Panc1 (cell line): ENCODE measurements around the gene RFX6. TPM values are rescaled to one million over a fixed set of nuclear protein-coding genes. Genes with fewer than 3 reads are reported as not detected.

Experiments used
- ATAC-seq: fragments of 200-7000 bp; cut with Tn5 transposase; 2 replicates; pipeline ENCODE4 v1.9.1; 2020; ENCODE audit warnings: mild to moderate bottlenecking, moderate library complexity
- BruUV-seq: library from RNA; stranded (reverse); fragments of 400-500 nt; replicated peaks from 2 replicates; lab custom pipeline; 2021; lab: Mats Ljungman, UMichigan
- CTCF ChIA-PET: fragments of 300-600 bp; sonication (Branson Sonifier 250); formaldehyde crosslinking; loops from one replicate; lab custom pipeline; 2022; ENCODE audit warnings: antibody characterized with exemption; lab: Charles Lee
- POLR2A ChIA-PET: fragments of 300-600 bp; sonication (Branson Sonifier 250); formaldehyde crosslinking; loops from one replicate; lab custom pipeline; 2022; ENCODE audit warnings: antibody characterized with exemption; lab: Charles Lee
- DNase-seq: peaks from one replicate; pipeline ENCODE4 v3.0.0-alpha.2; 2010; ENCODE audit warnings: low read depth, low spot score
- H3K27ac ChIP-seq: 2 replicates; pipeline ENCODE4 v1.5.1; 2011; ENCODE audit warnings: mild to moderate bottlenecking, low read length, inconsistent platforms
- H3K27me3 ChIP-seq: fragments of 200-500 bp; sonication (Bioruptor generic); 2 replicates; pipeline ENCODE4 v1.6.0; 2014; ENCODE audit warnings: low read length, inconsistent platforms; ENCODE audit not compliant: control insufficient read depth, insufficient read depth
- H3K36me3 ChIP-seq: fragments of 200-500 bp; sonication (Bioruptor generic); 2 replicates; pipeline ENCODE4 v1.5.1; 2014; ENCODE audit warnings: inconsistent platforms, mild to moderate bottlenecking, low read length, moderate library complexity; ENCODE audit not compliant: control insufficient read depth, insufficient read depth
- H3K4me1 ChIP-seq: 2 replicates; pipeline ENCODE4 v1.5.1; 2011; ENCODE audit warnings: inconsistent platforms, mild to moderate bottlenecking, low read length, moderate library complexity; ENCODE audit not compliant: control insufficient read depth, insufficient read depth
- H3K4me3 ChIP-seq, 2 experiments: 2 replicates each; pipeline ENCODE4 v1.5.1; 2011 to 2012; ENCODE audit warnings: low read depth in 2 of 2, low read length in 2 of 2, mild to moderate bottlenecking in 2 of 2, inconsistent platforms in 1 of 2, moderate library complexity in 1 of 2
- H3K9me3 ChIP-seq: fragments of 200-500 bp; sonication (Bioruptor generic); 2 replicates; pipeline ENCODE4 v1.5.1; 2014; ENCODE audit warnings: low read depth, mild to moderate bottlenecking, inconsistent platforms, low read length, moderate library complexity; ENCODE audit not compliant: control insufficient read depth, insufficient read depth
- POLR2AphosphoS5 ChIP-seq: IDR thresholded peaks from 2 replicates; pipeline ENCODE4 v1.6.1; 2012; ENCODE audit warnings: mild to moderate bottlenecking, low read depth, low read length, moderate library complexity
- SIN3A ChIP-seq: IDR thresholded peaks from 2 replicates; pipeline ENCODE4 v1.6.1; 2012; ENCODE audit warnings: low read depth, mild to moderate bottlenecking, low read length, moderate library complexity, borderline replicate concordance; ENCODE audit not compliant: insufficient read depth
- TCF7L2 ChIP-seq: IDR thresholded peaks from 2 replicates; pipeline ENCODE4 v1.6.1; 2011; ENCODE audit warnings: mild to moderate bottlenecking, low read depth, low read length, inconsistent platforms
- in situ Hi-C: cut with HindIII; loops from 2 replicates; pipeline ENCODE4 v1.10.0; 2016; ENCODE audit warnings: low sequenced_read_pairs, low pct_unique_long_range_greater_than_20kb
- intact Hi-C: fragments of 100-400 bp; cut with micrococcal nuclease; formaldehyde crosslinking; loops from one replicate; pipeline ENCODE4 v1.10.0; 2022; ENCODE audit not compliant: unreplicated experiment
- total RNA-seq: library from RNA; stranded (reverse); gene quantifications from one replicate; pipeline ENCODE4 v1.2.1, GENCODE V29; 2021; ENCODE audit not compliant: unreplicated experiment
- TF ChIP-seq, protein P1 (sequence below), 2 experiments: IDR thresholded peaks; 2 replicates each; pipeline ENCODE4 v1.6.1; 2011 to 2012; ENCODE audit warnings: low read depth in 2 of 2, control low read depth in 1 of 2, low read length in 1 of 2, mild to moderate bottlenecking in 1 of 2, moderate library complexity in 1 of 2; ENCODE audit not compliant: insufficient read depth in 1 of 2
- TF ChIP-seq, protein P2 (sequence below): fragments of 450-650 bp; IDR thresholded peaks from 2 replicates; pipeline ENCODE4 v1.5.1; 2017; ENCODE audit warnings: mild to moderate bottlenecking

Gene RFX6
- total RNA-seq, 1 experiment from 2014 or later = not detected

DNA sequence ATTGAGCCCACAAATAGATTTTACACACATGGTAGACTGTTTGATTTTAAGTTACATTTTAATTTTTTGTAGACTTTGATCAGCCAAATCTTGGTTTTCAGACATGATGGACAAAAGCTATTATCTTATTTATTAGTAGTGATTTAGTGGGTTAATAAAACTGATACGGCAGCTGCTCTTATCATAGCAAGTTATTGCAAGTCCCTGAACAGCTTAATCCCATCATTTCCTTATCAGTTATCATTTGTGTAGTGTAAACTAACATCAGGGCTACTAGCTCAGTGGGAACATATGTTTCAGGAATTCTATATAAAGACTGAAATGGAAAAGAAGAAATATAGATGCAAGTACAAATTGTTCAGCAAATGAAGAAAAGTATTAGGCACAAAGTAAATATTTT, 10.9 kb downstream of the RFX6 start:
- Histone ChIP-seq H3K4me3 (no peak overlapping the region), H3K27me3 (peaks cover 3% of the 10 kb centered on the region; the same call in 1 of the 2 replicates), H3K36me3 (no peaks in the 10 kb centered on the region), H3K4me1 (no peaks in the 10 kb centered on the region), H3K9me3 (no peaks in the 10 kb centered on the region), H3K27ac (no peak overlapping the region)
- CTCF ChIA-PET = no interaction called here
- POLR2A ChIA-PET = no interaction called here
- no TSS peak for BruUV-seq
- intact Hi-C loops (no loop called here), in situ Hi-C loops (no loop called here)
- TF ChIP-seq, protein P1, sequence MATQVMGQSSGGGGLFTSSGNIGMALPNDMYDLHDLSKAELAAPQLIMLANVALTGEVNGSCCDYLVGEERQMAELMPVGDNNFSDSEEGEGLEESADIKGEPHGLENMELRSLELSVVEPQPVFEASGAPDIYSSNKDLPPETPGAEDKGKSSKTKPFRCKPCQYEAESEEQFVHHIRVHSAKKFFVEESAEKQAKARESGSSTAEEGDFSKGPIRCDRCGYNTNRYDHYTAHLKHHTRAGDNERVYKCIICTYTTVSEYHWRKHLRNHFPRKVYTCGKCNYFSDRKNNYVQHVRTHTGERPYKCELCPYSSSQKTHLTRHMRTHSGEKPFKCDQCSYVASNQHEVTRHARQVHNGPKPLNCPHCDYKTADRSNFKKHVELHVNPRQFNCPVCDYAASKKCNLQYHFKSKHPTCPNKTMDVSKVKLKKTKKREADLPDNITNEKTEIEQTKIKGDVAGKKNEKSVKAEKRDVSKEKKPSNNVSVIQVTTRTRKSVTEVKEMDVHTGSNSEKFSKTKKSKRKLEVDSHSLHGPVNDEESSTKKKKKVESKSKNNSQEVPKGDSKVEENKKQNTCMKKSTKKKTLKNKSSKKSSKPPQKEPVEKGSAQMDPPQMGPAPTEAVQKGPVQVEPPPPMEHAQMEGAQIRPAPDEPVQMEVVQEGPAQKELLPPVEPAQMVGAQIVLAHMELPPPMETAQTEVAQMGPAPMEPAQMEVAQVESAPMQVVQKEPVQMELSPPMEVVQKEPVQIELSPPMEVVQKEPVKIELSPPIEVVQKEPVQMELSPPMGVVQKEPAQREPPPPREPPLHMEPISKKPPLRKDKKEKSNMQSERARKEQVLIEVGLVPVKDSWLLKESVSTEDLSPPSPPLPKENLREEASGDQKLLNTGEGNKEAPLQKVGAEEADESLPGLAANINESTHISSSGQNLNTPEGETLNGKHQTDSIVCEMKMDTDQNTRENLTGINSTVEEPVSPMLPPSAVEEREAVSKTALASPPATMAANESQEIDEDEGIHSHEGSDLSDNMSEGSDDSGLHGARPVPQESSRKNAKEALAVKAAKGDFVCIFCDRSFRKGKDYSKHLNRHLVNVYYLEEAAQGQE (IDR thresholded peaks at IDR 0.05; ENCODE audit: insufficient read depth in 1 of 2, low read depth in 2 of 2, low read length in 1 of 2) = no peak
- TF ChIP-seq POLR2AphosphoS5 (no peak), TCF7L2 (no peak), SIN3A (no peak)
- TF ChIP-seq, protein P2, sequence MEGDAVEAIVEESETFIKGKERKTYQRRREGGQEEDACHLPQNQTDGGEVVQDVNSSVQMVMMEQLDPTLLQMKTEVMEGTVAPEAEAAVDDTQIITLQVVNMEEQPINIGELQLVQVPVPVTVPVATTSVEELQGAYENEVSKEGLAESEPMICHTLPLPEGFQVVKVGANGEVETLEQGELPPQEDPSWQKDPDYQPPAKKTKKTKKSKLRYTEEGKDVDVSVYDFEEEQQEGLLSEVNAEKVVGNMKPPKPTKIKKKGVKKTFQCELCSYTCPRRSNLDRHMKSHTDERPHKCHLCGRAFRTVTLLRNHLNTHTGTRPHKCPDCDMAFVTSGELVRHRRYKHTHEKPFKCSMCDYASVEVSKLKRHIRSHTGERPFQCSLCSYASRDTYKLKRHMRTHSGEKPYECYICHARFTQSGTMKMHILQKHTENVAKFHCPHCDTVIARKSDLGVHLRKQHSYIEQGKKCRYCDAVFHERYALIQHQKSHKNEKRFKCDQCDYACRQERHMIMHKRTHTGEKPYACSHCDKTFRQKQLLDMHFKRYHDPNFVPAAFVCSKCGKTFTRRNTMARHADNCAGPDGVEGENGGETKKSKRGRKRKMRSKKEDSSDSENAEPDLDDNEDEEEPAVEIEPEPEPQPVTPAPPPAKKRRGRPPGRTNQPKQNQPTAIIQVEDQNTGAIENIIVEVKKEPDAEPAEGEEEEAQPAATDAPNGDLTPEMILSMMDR = no peak
- ATAC-seq (no peak), DNase-seq (no peak)

DNA sequence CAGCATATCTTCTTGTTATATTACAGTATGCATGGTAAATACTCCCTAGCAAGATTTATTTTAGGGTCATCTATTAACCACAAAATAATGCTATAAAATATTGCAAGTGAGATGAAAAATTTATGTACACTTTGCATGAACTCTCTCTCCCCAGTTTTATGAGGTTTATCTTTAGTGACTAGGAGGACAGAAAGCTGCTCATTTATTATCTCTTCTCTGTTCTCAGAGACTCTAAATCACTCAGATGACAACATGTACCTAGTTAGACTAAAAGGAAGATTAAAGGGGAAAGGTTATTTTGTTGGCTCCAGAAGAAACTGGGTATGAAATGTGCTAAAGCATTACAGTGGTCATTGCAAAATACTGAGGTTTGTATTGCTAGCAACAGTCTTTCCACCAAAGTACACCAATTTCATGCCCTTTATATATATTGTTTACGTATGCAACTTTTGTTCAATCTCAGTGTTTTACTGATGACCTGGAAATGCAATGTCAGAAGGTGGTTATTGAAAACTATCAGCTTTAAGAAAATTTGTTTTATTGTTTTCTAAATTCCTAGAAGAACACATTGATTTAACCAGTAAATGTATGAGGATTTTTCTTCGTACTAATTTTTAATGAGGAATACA, 11.8 kb downstream of the RFX6 start:
- no peaks in the 10 kb centered on the region for H3K36me3 ChIP-seq
- no TSS peak for BruUV-seq
- TF ChIP-seq, protein P1 (IDR thresholded peaks at IDR 0.05; ENCODE audit: insufficient read depth in 1 of 2, low read depth in 2 of 2, low read length in 1 of 2) = no peak
- no peak for TF ChIP-seq POLR2AphosphoS5
- H3K27ac ChIP-seq = no peak overlapping the region
- no peaks in the 10 kb centered on the region for H3K9me3 ChIP-seq
- no peaks in the 10 kb centered on the region for H3K4me1 ChIP-seq
- peaks cover 3% of the 10 kb centered on the region; the same call in 1 of the 2 replicates for H3K27me3 ChIP-seq
- H3K4me3 ChIP-seq = no peak overlapping the region
- in situ Hi-C loops (no loop called here), intact Hi-C loops (no loop called here)
- ChIA-PET CTCF (no interaction called here), POLR2A (no interaction called here)
- DNase-seq (no peak), ATAC-seq (no peak)
